Mammary microvascular endothelial cell (primary cell): ENCODE results near the gene MSX2. TPM values are rescaled to one million over a fixed set of nuclear protein-coding genes. Genes with fewer than 3 reads are reported as not detected.

Experiments
- total RNA-seq: library from RNA; depleted of rRNA; stranded (reverse); fragments of >200 nt; gene quantifications from 2 replicates; pipeline ENCODE4 v1.2.3, GENCODE V29; 2015

Gene MSX2
- 0.25 TPM in 1 of 2 replicates, not detected in the other for total RNA-seq

GRCh38 chr5:174724484-174725260, at the start of gene MSX2:
Gene MSX2 (plus strand): TSS chr5:174724582. CDS start chr5:174724660, 78 bp downstream.

